Activated gamma-delta T cell (primary cell): ENCODE results near the gene EXOC4.
"Not testable (repeated sequence)": the region's sequence is repeated elsewhere in the genome, so short reads cannot be mapped to it uniquely, and the experiment has no call there.

ENCODE experiments used
- DNase-seq: peaks from one replicate; lab custom pipeline; 2025; lab: John Stamatoyannopoulos, UW
- total RNA-seq, 2 donors: gene quantifications; one replicate each; lab custom pipeline; 2026; lab: John Stamatoyannopoulos, UW

Gene EXOC4
- total RNA-seq = 91.6 to 92.1 reads per million in 2 donors

GRCh38 chr7:133252858-133253518 lies at the start of gene EXOC4:
EXOC4 (plus strand) TSS chr7:133253078.
- peak; percentile 19 for DNase-seq

GRCh38 chr7:133203490-133203889 lies 49.4 kb upstream of the EXOC4 start:
- no peak for DNase-seq

- no peak for DNase-seq
These were observed 45.2 kb upstream of the EXOC4 start for GRCh38 chr7:133207687-133208086.

GRCh38 chr7:133210817-133211216 lies 42.1 kb upstream of the EXOC4 start:
- not testable (repeated sequence) for DNase-seq

- not testable (repeated sequence) for DNase-seq
These were observed 39.1 kb upstream of the EXOC4 start for GRCh38 chr7:133213772-133214171.

GRCh38 chr7:133217773-133218172 lies 35.1 kb upstream of the EXOC4 start:
- DNase-seq = no peak

- DNase-seq = no peak
These were observed 22.2 kb upstream of the EXOC4 start for GRCh38 chr7:133230591-133231194.

- no peak for DNase-seq
These were observed 19.7 kb upstream of the EXOC4 start for GRCh38 chr7:133233142-133233541.

- DNase-seq = no peak
These were observed 17.7 kb upstream of the EXOC4 start for GRCh38 chr7:133234961-133235875.

- no peak for DNase-seq
These were observed 15.3 kb upstream of the EXOC4 start for GRCh38 chr7:133237545-133237944.

- DNase-seq = no peak
These were observed 12.6 kb upstream of the EXOC4 start for GRCh38 chr7:133240302-133240701.

GRCh38 chr7:133246558-133246957 lies 6.3 kb upstream of the EXOC4 start:
- no peak for DNase-seq

GRCh38 chr7:133248901-133249300 lies 4.0 kb upstream of the EXOC4 start:
- no peak for DNase-seq

GRCh38 chr7:133252506-133252857 lies 396 bp upstream of the EXOC4 start:
- no peak for DNase-seq

GRCh38 chr7:133253519-133253875 lies 619 bp downstream of the EXOC4 start:
- DNase-seq = no peak

GRCh38 chr7:133255486-133255885 lies 2.6 kb downstream of the EXOC4 start:
- DNase-seq = no peak

- DNase-seq = no peak
These were observed 5.3 kb downstream of the EXOC4 start for GRCh38 chr7:133258174-133258573.

- no peak for DNase-seq
These were observed 12.9 kb downstream of the EXOC4 start for GRCh38 chr7:133265821-133266220.

GRCh38 chr7:133268355-133268754 lies 15.5 kb downstream of the EXOC4 start:
- DNase-seq = no peak

- no peak for DNase-seq
These were observed 19.5 kb downstream of the EXOC4 start for GRCh38 chr7:133272336-133272735.

GRCh38 chr7:133273227-133273626 lies 20.3 kb downstream of the EXOC4 start:
- DNase-seq = no peak

- no peak for DNase-seq
These were observed 21.4 kb downstream of the EXOC4 start for GRCh38 chr7:133274265-133274664.

- DNase-seq = no peak
These were observed 22.1 kb downstream of the EXOC4 start for GRCh38 chr7:133275008-133275407.
